Naive thymus-derived CD4-positive, alpha-beta T cell (primary cell): Measurements from ENCODE around the gene EIF4ENIF1. TPM values are rescaled to one million over a fixed set of nuclear protein-coding genes. Genes with fewer than 3 reads are reported as not detected.
"Not testable (repeated sequence)": the region's sequence is repeated elsewhere in the genome, so short reads cannot be mapped to it uniquely, and the experiment has no call there.

Experiments used
- ATAC-seq: fragments of 150-1000 bp; cut with Tn5 transposase; 2 replicates; pipeline ENCODE4 v1.10.0; 2021; ENCODE audit warnings: mild to moderate bottlenecking, moderate library complexity
- CTCF ChIA-PET: fragments of 350-600 bp; sonication (Branson Sonifier 250); formaldehyde crosslinking; loops from one replicate; lab custom pipeline; 2021; ENCODE audit warnings: antibody characterized with exemption; lab: Charles Lee
- POLR2A ChIA-PET: fragments of 350-600 bp; sonication (Branson Sonifier 250); formaldehyde crosslinking; loops from one replicate; lab custom pipeline; 2021; ENCODE audit warnings: antibody characterized with exemption, inconsistent platforms; lab: Charles Lee
- DNase-seq, 9 donors: peaks; one replicate each; pipeline versions ENCODE4 v3.0.0 to v3.0.0-alpha.2; 2020 to 2022; ENCODE audit warnings: mixed read lengths in 1 of 9
- H3K27ac ChIP-seq: one replicate; pipeline ENCODE4 v1.7.0; 2013; ENCODE audit warnings: mild to moderate bottlenecking, low read depth, low read length, moderate library complexity
- H3K27me3 ChIP-seq, 2 donors: one replicate each; pipeline ENCODE4 v1.7.0; 2013; ENCODE audit warnings: low read length in 2 of 2, mild to moderate bottlenecking in 2 of 2, moderate library complexity in 2 of 2; ENCODE audit not compliant: control insufficient read depth in 2 of 2, insufficient read depth in 2 of 2
- H3K36me3 ChIP-seq, 3 experiments: 1 replicate in 2 of 3; 2 replicates in 1 of 3; pipeline ENCODE4 v1.7.0; 2013; ENCODE audit warnings: low read length in 3 of 3, mild to moderate bottlenecking in 3 of 3, moderate library complexity in 1 of 3; ENCODE audit not compliant: insufficient read depth in 3 of 3, control insufficient read depth in 2 of 3
- H3K4me1 ChIP-seq, 2 donors: one replicate each; pipeline ENCODE4 v1.7.0; 2013; ENCODE audit warnings: low read length in 2 of 2, mild to moderate bottlenecking in 2 of 2, moderate library complexity in 1 of 2; ENCODE audit not compliant: control insufficient read depth in 2 of 2, insufficient read depth in 2 of 2
- H3K4me3 ChIP-seq: 2 replicates; pipeline ENCODE4 v1.7.0; 2013; ENCODE audit warnings: mild to moderate bottlenecking, low read length
- H3K9me3 ChIP-seq, 3 experiments: 1 replicate in 2 of 3; 2 replicates in 1 of 3; pipeline ENCODE4 v1.7.0; 2013; ENCODE audit warnings: low read length in 3 of 3; ENCODE audit not compliant: control insufficient read depth in 2 of 3
- H3K27ac Mint-ChIP-seq, 9 donors: one replicate each; pipeline ENCODE4 v1.8.0; 2020 to 2022; ENCODE audit warnings: mixed read lengths in 9 of 9, mild to moderate bottlenecking in 8 of 9, moderate library complexity in 5 of 9, inconsistent platforms in 2 of 9
- H3K27me3 Mint-ChIP-seq, 5 donors: one replicate each; pipeline ENCODE4 v1.8.0; 2021 to 2022; ENCODE audit warnings: mixed read lengths in 5 of 5, mild to moderate bottlenecking in 1 of 5
- H3K36me3 Mint-ChIP-seq, 5 donors: one replicate each; pipeline ENCODE4 v1.8.0; 2020 to 2022; ENCODE audit warnings: mixed read lengths in 5 of 5, mild to moderate bottlenecking in 3 of 5, inconsistent platforms in 1 of 5
- H3K4me1 Mint-ChIP-seq, 7 donors: one replicate each; pipeline ENCODE4 v1.8.0; 2020 to 2022; ENCODE audit warnings: mixed read lengths in 7 of 7, mild to moderate bottlenecking in 3 of 7, inconsistent platforms in 1 of 7
- H3K4me3 Mint-ChIP-seq, 10 donors: one replicate each; pipeline ENCODE4 v1.8.0; 2020 to 2022; ENCODE audit warnings: mild to moderate bottlenecking in 10 of 10, mixed read lengths in 10 of 10, moderate library complexity in 6 of 10, inconsistent platforms in 2 of 10
- H3K9me3 Mint-ChIP-seq, 11 donors: one replicate each; pipeline ENCODE4 v1.8.0; 2020 to 2022; ENCODE audit warnings: mixed read lengths in 11 of 11, mild to moderate bottlenecking in 4 of 11, inconsistent platforms in 1 of 11, moderate library complexity in 1 of 11
- intact Hi-C, 2 donors: fragments of 100-400 bp; cut with micrococcal nuclease; formaldehyde crosslinking; loops; one replicate each; pipeline ENCODE4 v1.15.1; 2023
- polyA plus RNA-seq, 2 donors: library from polyadenylated mRNA; unstranded; fragments of 300-500 nt; fragmentation: Illumina TruSeq; gene quantifications; one replicate each; pipeline ENCODE4 v1.2.3, GENCODE V29; 2021
- total RNA-seq, 6 experiments: library from RNA in 5 of 6; stranded (reverse) in 5 of 6; gene quantifications; 1 replicate in 5 of 6; 2 replicates in 1 of 6; pipeline ENCODE4 v1.2.3 and lab custom pipeline; 2021 to 2026

EIF4ENIF1 gene
- total and polyA plus RNA-seq, 7 experiments from 2014 or later = 12.8 to 46.5 (median 26.9) TPM

DNA sequence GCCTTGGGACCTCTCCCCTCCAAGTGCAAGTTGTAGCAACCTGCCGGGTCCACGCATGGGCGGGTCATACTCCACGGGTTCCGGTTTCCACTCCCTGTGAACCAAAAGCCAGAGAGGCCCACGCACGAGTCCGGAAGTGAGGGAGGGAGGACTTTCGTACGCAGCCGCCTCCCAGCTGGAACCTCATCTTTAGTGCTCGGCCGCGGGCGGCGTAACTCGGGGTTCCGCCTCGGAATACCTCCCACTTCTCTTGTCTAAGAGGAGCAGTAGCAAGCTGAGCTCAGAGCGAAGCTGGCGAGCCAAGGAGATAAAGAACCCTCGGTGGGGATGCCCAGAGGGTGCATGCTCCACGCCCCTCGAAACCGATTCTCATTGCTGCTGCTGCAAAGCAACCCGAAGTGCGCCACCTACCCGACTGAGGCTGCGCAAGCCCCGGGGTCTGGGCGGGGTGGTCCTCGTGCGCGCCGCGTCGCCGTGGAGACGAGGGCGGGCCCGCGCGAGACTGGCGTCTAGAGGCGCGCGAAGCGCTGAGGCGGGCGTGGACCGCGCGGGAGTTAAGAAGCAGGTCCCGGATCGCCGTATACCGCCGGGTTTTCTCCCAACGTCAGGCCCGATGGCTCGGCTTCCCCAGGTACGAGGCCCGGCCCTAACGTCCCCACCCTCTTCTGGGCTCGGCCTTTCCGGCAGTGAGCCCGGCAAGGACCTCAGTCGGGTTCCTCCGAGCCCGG lies 6.5 kb upstream of the EIF4ENIF1 start, which contains the start of gene SFI1:
TSS of gene SFI1 (plus strand) at position 530 of the 728 bp plus-strand sequence. CDS start 11,749 bp downstream, outside the sequence.
- Mint-ChIP-seq H3K36me3 (peaks cover 0 to 18% (median 8%) of the 10 kb centered on the region in 5 donors), H3K4me1 (peaks cover 7 to 50% (median 43%) of the 10 kb centered on the region in 7 donors), H3K4me3 (peak within 1 kb of the TSS; percentile 85 to 99 (median 96)), H3K9me3 (no peaks in the 10 kb centered on the region), H3K27me3 (no peaks in the 10 kb centered on the region), H3K27ac (peak within 1 kb of the TSS; percentile 92 to 99 (median 98))
- H3K9me3 ChIP-seq = no peaks in the 10 kb centered on the region
- peak within 1 kb of the TSS; percentile 83 for H3K4me3 ChIP-seq
- peaks cover 18 to 20% of the 10 kb centered on the region in 2 donors for H3K4me1 ChIP-seq
- peak within 1 kb of the TSS; percentile 92 for H3K27ac ChIP-seq
- CTCF ChIA-PET = no interaction called here
- intact Hi-C loops = loop anchor here (1.0 to 10.0 kb wide), 20 partner anchors 15 to 1611 kb away; partner anchors contain the start of genes DRG1 (in 2 of the 2), MORC2 (in 2 of the 2), PATZ1 (in 2 of the 2) and PRR14L (in 2 of the 2)
- no peaks in the 10 kb centered on the region for H3K27me3 ChIP-seq
- POLR2A ChIA-PET = interaction anchor here (0.8 to 2.2 kb wide), 6 partner anchors 12 to 555 kb away, joined by 3 to 10 read pairs (median 4); partner anchors contain the start of gene DEPDC5
- ATAC-seq (peak; percentile 93), DNase-seq (peak; percentile 91 to 98 (median 96))
- peaks cover 0 to 11% (median 0%) of the 10 kb centered on the region in 3 experiments for H3K36me3 ChIP-seq

DNA sequence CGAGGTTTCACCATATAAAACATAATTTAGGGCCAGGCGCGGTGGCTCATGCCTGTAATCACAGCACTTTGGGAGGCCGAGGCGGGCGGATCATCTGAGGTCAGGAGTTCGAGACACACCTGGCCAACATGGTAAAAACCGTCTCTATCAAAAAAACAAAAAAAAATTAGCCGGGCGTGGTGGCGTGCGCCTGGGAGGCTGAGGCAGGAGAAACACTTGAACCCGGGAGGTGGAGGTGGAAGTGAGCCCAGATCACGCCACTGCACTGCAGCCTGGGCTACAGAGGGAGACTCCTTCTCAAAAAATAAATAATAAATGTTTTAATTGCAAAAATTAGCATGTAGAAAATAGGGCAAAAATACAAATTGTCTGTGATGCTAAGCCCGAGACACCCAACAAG lies 5.7 kb upstream of the EIF4ENIF1 start:
- no peak for DNase-seq
- intact Hi-C loops = loop anchor here (5.0 to 10.0 kb wide), 6 partner anchors 42 to 1611 kb away; partner anchors contain the start of genes DEPDC5 (in 1 of the 2), MORC2 (in 1 of the 2), MTFP1 (in 1 of the 2) and MTMR3 (in 1 of the 2)
- peaks cover 0 to 7% (median 0%) of the 10 kb centered on the region in 3 experiments for H3K36me3 ChIP-seq
- ChIA-PET CTCF (no interaction called here), POLR2A (interaction anchor here (0.7 to 2.2 kb wide), 10 partner anchors 11 to 555 kb away, joined by 3 to 10 read pairs (median 3); partner anchors contain the start of genes DEPDC5 and PISD)
- Mint-ChIP-seq H3K27me3 (no peaks in the 10 kb centered on the region), H3K27ac (peak overlapping the region; percentile 92 to 99 (median 97)), H3K4me1 (peaks cover 7 to 58% (median 50%) of the 10 kb centered on the region in 7 donors), H3K4me3 (peak overlapping the region; percentile 23 to 99 (median 94)), H3K9me3 (no peaks in the 10 kb centered on the region), H3K36me3 (peaks cover 0 to 15% (median 8%) of the 10 kb centered on the region in 5 donors)
- H3K9me3 ChIP-seq = no peaks in the 10 kb centered on the region
- peaks cover 25% of the 10 kb centered on the region in 2 donors for H3K4me1 ChIP-seq
- H3K27ac ChIP-seq = peak overlapping the region; percentile 92
- H3K4me3 ChIP-seq = peak overlapping the region; percentile 83
- ATAC-seq = no peak
- no peaks in the 10 kb centered on the region for H3K27me3 ChIP-seq

DNA sequence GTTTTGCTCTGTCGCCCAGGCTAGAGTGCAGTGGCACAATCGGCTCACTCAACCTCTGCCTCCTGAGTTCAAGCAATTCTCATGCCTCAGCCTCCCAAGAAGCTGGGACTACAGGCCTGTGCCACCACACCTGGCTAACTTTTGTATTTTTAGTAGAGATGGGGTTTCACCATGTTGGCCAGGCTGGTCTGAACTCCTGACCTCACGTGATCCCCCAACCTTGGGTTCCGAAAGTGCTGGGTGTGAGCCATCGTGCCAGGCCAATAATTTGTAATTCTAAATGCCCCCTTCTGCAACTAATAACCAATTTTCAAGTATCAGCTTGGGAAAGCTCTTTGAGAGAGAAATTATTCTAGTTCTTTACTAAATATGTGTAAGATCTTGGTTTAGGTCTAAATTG lies 3.7 kb upstream of the EIF4ENIF1 start:
- H3K9me3 Mint-ChIP-seq, H3K27me3 ChIP-seq, CTCF ChIA-PET, ATAC-seq, H3K27me3 Mint-ChIP-seq, H3K9me3 ChIP-seq, DNase-seq, H3K4me3 ChIP-seq: not testable (repeated sequence)
- POLR2A ChIA-PET = interaction anchor here (0.6 to 0.8 kb wide), 2 partner anchors 47 to 108 kb away, joined by 3 to 5 read pairs; no protein-coding TSS in a partner anchor
- Histone ChIP-seq H3K36me3 (peaks cover 0 to 10% (median 0%) of the 10 kb centered on the region in 3 experiments), H3K4me1 (peaks cover 23 to 30% of the 10 kb centered on the region in 2 donors), H3K27ac (peak overlapping the region; percentile 68)
- Mint-ChIP-seq H3K4me3 (peak overlapping the region in 8 of 10 donors; percentile 23 to 64 (median 44)), H3K27ac (peak overlapping the region; percentile 40 to 94 (median 83)), H3K36me3 (peaks cover 0 to 13% (median 3%) of the 10 kb centered on the region in 5 donors), H3K4me1 (peaks cover 7 to 53% (median 45%) of the 10 kb centered on the region in 7 donors)
- intact Hi-C loops = loop anchor here (5.0 to 10.0 kb wide), 3 partner anchors 64 to 1609 kb away; partner anchors contain the start of genes MTFP1 (in 1 of the 2) and MTMR3 (in 1 of the 2)

DNA sequence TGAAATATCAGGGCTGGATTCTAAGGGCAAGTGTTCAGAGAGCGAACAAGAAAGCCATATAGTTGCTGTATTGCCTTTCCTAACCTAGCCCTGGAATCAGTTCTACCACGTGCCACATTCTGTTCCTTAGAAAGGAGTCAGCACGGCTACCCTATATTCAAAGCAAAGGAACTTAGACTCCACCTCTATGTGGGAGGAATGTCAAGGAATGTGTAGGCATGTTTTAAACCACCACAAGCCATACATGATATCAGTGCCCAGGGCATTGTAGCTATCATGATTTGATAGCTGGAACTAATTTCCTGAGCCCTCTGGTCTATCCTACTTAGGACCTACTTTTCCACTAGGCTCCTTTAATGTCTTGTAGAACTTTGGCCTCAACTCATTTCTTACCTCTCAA lies 2.5 kb upstream of the EIF4ENIF1 start:
- ATAC-seq (no peak), DNase-seq (no peak)
- no peaks in the 10 kb centered on the region for H3K9me3 ChIP-seq
- H3K36me3 ChIP-seq = peaks cover 0 to 10% (median 0%) of the 10 kb centered on the region in 3 experiments
- Mint-ChIP-seq H3K36me3 (peaks cover 0 to 9% (median 2%) of the 10 kb centered on the region in 5 donors), H3K27me3 (no peaks in the 10 kb centered on the region), H3K27ac (peak overlapping the region in 8 of 9 donors; percentile 24 to 96 (median 79)), H3K4me3 (peak overlapping the region in 6 of 10 donors; percentile 25 to 92 (median 46)), H3K9me3 (peaks cover 0 to 2% (median 0%) of the 10 kb centered on the region in 11 donors), H3K4me1 (peaks cover under 1 to 51% (median 40%) of the 10 kb centered on the region in 7 donors)
- peaks cover 25 to 30% of the 10 kb centered on the region in 2 donors for H3K4me1 ChIP-seq
- no peak overlapping the region for H3K27ac ChIP-seq
- H3K27me3 ChIP-seq = no peaks in the 10 kb centered on the region
- POLR2A ChIA-PET = interaction anchor here (0.6 to 1.4 kb wide), 3 partner anchors 93 to 260 kb away, joined by 3 to 4 read pairs (median 3); partner anchors contain the start of genes DRG1 and PIK3IP1
- intact Hi-C loops = loop anchor here (5.0 to 10.0 kb wide), 3 partner anchors 65 to 1607 kb away; partner anchors contain the start of genes MTFP1 (in 1 of the 2) and MTMR3 (in 1 of the 2)
- CTCF ChIA-PET = no interaction called here
- no peak overlapping the region for H3K4me3 ChIP-seq

DNA sequence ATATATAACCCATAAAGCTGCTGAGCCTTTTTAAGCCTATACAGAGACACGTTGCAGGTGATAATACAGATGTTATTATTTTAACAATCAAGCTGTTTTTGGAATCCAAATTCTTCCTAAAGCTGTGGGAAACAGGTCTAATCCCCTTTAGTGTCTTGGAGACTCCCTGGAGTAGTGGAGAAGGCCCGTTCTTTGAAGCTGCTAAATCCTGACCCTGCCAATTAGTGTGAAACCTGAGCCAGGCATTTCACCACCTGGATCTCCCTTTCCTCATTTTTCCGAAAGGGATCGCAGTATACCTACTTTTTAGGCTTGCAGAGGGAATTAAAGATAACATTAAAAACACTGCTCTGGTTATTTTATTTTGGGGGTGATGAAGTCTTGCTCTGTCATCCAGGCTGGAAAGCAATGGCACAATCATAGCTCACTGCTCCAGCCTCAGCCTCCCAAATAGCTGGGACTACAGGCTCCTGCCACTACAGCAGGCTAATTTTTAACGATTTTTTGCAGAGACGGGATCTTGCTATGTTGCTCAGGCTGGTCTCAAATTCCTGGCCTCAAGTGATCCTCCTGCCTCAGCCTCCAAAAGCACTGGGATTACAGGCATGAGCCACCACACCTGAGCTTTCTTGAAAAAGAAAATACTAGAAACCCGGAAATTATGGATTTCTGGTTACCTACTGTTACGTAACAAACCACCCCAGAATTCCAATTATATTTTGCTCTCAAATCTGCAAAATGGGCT lies 1.7 kb upstream of the EIF4ENIF1 start:
- ChIA-PET CTCF (interaction anchor here (0.7 to 0.8 kb wide), 2 partner anchors 9 to 318 kb away, joined by 3 to 5 read pairs; no protein-coding TSS in a partner anchor), POLR2A (interaction anchor here (0.7 to 1.5 kb wide), 8 partner anchors 92 to 856 kb away, joined by 3 to 6 read pairs (median 4); partner anchors contain the start of genes DRG1 and PIK3IP1)
- Mint-ChIP-seq H3K27ac (peak overlapping the region; percentile 81 to 99 (median 96)), H3K27me3 (no peaks in the 10 kb centered on the region), H3K36me3 (peaks cover 0 to 9% (median 0%) of the 10 kb centered on the region in 5 donors), H3K4me3 (peak overlapping the region; percentile 87 to 98 (median 94)), H3K9me3 (peaks cover 0 to 2% (median 0%) of the 10 kb centered on the region in 11 donors), H3K4me1 (peaks cover 0 to 53% (median 44%) of the 10 kb centered on the region in 7 donors)
- Histone ChIP-seq H3K9me3 (no peaks in the 10 kb centered on the region), H3K27ac (peak overlapping the region; percentile 92), H3K4me1 (peaks cover 25 to 30% of the 10 kb centered on the region in 2 donors), H3K4me3 (peak overlapping the region; percentile 66), H3K36me3 (peaks cover 0 to 4% (median 0%) of the 10 kb centered on the region in 3 experiments), H3K27me3 (no peaks in the 10 kb centered on the region)
- no peak for ATAC-seq
- DNase-seq = no peak
- intact Hi-C loops = loop anchor here (5.0 to 10.0 kb wide), 3 partner anchors 66 to 1607 kb away; partner anchors contain the start of genes MTFP1 (in 1 of the 2) and MTMR3 (in 1 of the 2)
